Measurements from ENCODE around the gene B4GAT1. TPM values are rescaled to one million over a fixed set of nuclear protein-coding genes. Genes with fewer than 3 reads are reported as not detected.

The B4GAT1 gene
- total RNA-seq, 1 donor from 2014 or later: 64.2 TPM

DNA sequence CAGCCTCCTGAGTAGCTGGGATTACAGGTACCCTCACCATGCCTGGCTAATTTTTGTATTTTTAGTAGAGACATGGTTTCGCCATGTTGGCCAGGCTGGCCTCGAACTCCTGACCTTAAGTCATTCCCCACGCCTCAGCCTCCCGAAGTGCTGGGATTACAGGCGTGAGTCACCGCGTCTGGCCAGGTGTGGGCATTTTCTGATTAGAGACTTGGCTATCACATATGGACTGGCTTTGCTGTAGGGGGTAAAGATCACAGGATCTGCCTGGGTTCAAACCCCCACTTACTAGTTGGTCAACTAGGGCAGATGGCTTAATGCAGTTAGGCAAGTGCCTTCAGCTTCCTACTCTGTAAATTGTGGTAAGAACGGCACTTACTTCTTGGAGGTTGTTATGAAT, 37.1 kb downstream of the B4GAT1 start:
- no peaks in the 10 kb centered on the region for H3K36me3 ChIP-seq
- H3K27me3 ChIP-seq: no peaks in the 10 kb centered on the region
- no peaks in the 10 kb centered on the region for H3K9me3 ChIP-seq
- TF ChIP-seq CTCF (IDR thresholded peaks at IDR 0.05): no peak
- intact Hi-C loops (cut with DNase I): loop anchor here (5.0 kb wide), 1 partner anchor 77 kb away; no protein-coding TSS in a partner anchor
- H3K4me1 ChIP-seq: peaks cover 0 to 5% of the 10 kb centered on the region in 2 donors
- no peak overlapping the region for H3K27ac ChIP-seq
- H3K4me3 ChIP-seq: no peak overlapping the region
- DNase-seq (ENCODE audit: low spot score in 2 of 2): no peak

- Histone ChIP-seq H3K4me3 (no peak overlapping the region), H3K27ac (no peak overlapping the region), H3K4me1 (peaks cover 0 to 5% of the 10 kb centered on the region in 2 donors), H3K36me3 (no peaks in the 10 kb centered on the region), H3K27me3 (no peaks in the 10 kb centered on the region), H3K9me3 (no peaks in the 10 kb centered on the region)
- DNase-seq (ENCODE audit: low spot score in 2 of 2): no peak
- no peak for TF ChIP-seq CTCF (IDR thresholded peaks at IDR 0.05)
- intact Hi-C loops (cut with DNase I): no loop called here
These were observed 38.0 kb downstream of the B4GAT1 start for GRCh38 chr11:66309475-66309874.

DNA sequence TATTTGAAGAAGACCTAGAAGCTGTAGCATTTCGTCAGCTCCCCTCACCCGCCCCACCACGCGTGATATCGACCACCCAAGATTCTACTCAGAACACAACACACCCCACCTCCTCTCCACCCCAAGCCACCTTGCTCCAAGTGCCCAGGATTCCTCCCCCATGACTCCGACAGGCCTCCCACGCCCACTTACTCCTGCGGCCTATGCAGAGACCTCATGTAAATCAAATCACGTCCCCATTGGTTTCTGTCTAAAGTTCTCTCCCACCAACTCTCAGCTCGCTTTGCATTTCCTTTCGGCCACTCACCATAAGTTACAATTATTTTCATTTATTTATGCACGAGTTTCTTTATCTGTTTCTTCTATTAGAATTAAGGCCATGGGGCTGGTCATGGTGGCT, 44.8 kb downstream of the B4GAT1 start:
- Histone ChIP-seq H3K36me3 (no peaks in the 10 kb centered on the region), H3K27ac (no peak overlapping the region), H3K27me3 (no peaks in the 10 kb centered on the region), H3K4me3 (no peak overlapping the region), H3K4me1 (no peaks in the 10 kb centered on the region), H3K9me3 (no peaks in the 10 kb centered on the region)
- intact Hi-C loops (cut with DNase I): no loop called here
- no peak for DNase-seq (ENCODE audit: low spot score in 2 of 2)
- TF ChIP-seq CTCF (IDR thresholded peaks at IDR 0.05): no peak

GRCh38 chr11:66299186-66299585, 48.2 kb downstream of the B4GAT1 start:
- no peak overlapping the region for H3K27ac ChIP-seq
- no peaks in the 10 kb centered on the region for H3K27me3 ChIP-seq
- TF ChIP-seq CTCF (IDR thresholded peaks at IDR 0.05): no peak
- DNase-seq (ENCODE audit: low spot score in 2 of 2): no peak
- intact Hi-C loops (cut with DNase I): no loop called here
- H3K4me3 ChIP-seq: no peak overlapping the region
- H3K4me1 ChIP-seq: no peaks in the 10 kb centered on the region
- H3K9me3 ChIP-seq: no peaks in the 10 kb centered on the region
- no peaks in the 10 kb centered on the region for H3K36me3 ChIP-seq

- Histone ChIP-seq H3K4me3 (no peak overlapping the region), H3K27me3 (peaks cover under 1% of the 10 kb centered on the region)
- intact Hi-C loops (cut with DNase I): no loop called here
These were observed 49.8 kb downstream of the B4GAT1 start for GRCh38 chr11:66297610-66298009.

More at GRCh38 chr11:66297610-66298009, 49.8 kb downstream of the B4GAT1 start:
- no peaks in the 10 kb centered on the region for H3K4me1 ChIP-seq
- no peaks in the 10 kb centered on the region for H3K36me3 ChIP-seq
- H3K27ac ChIP-seq: no peak overlapping the region
- no peaks in the 10 kb centered on the region for H3K9me3 ChIP-seq
- DNase-seq (ENCODE audit: low spot score in 2 of 2): no peak
- TF ChIP-seq CTCF (IDR thresholded peaks at IDR 0.05): no peak

Other genes with a start within 250 kb of the B4GAT1 start
- 29.9 TPM for gene KLC2, start 89.9 kb downstream of the B4GAT1 start, total RNA-seq
- gene RAB1B, start 79.0 kb downstream of the B4GAT1 start, total RNA-seq: 171 TPM
- gene CNIH2, start 69.5 kb downstream of the B4GAT1 start, total RNA-seq: not detected
- 161 TPM for gene YIF1A, start 58.5 kb downstream of the B4GAT1 start, total RNA-seq
- gene TMEM151A, start 55.7 kb downstream of the B4GAT1 start, total RNA-seq: 3.6 TPM
- 193 TPM for gene CD248, start 30.6 kb downstream of the B4GAT1 start, total RNA-seq
- gene RIN1, start 11.2 kb downstream of the B4GAT1 start, total RNA-seq: 28.5 TPM
- 24.8 TPM for gene BRMS1, start 2.5 kb downstream of the B4GAT1 start, total RNA-seq
- not detected for gene SLC29A2, start 24.1 kb upstream of the B4GAT1 start, total RNA-seq
- 5.0 TPM for gene NPAS4, start 73.4 kb upstream of the B4GAT1 start, total RNA-seq
- 96.2 TPM for gene MRPL11, start 91.2 kb upstream of the B4GAT1 start, total RNA-seq
- 13.2 TPM for gene PELI3, start 119.3 kb upstream of the B4GAT1 start, total RNA-seq
- 14.8 TPM for gene DPP3, start 132.8 kb upstream of the B4GAT1 start, total RNA-seq
- gene BBS1, start 163.0 kb upstream of the B4GAT1 start, total RNA-seq: 39.6 TPM
- 18.0 TPM for gene ZDHHC24, start 198.4 kb upstream of the B4GAT1 start, total RNA-seq
- gene ACTN3, start 199.3 kb upstream of the B4GAT1 start, total RNA-seq: not detected
- 98.8 TPM for gene CTSF, start 221.0 kb upstream of the B4GAT1 start, total RNA-seq
- 0.21 TPM for gene CCDC87, start 245.4 kb upstream of the B4GAT1 start, total RNA-seq
- gene CCS, start 245.6 kb upstream of the B4GAT1 start, total RNA-seq: 50.4 TPM